Measurements from ENCODE around the gene MICAL3.

- TF ChIP-seq JUN (IDR thresholded peaks at IDR 0.05; ENCODE audit: low read depth, low read length) = no peak
- TF ChIP-seq POLR2AphosphoS5 (IDR thresholded peaks at IDR 0.05; ENCODE audit: low read depth, low read length) = no peak
- TF ChIP-seq EGR1 (IDR thresholded peaks at IDR 0.05; ENCODE audit: borderline replicate concordance, low read depth, low read length) = no peak
- TF ChIP-seq POLR2A (IDR thresholded peaks at IDR 0.05; ENCODE audit: control extremely low read depth in 1 of 2, low read depth in 2 of 2, low read length in 2 of 2) = no peak
- TF ChIP-seq RAD21 (IDR thresholded peaks at IDR 0.05 in 1 of 2, conservative IDR thresholded peaks at IDR 0.05 in 1 of 2; ENCODE audit: low read depth in 2 of 2, low read length in 2 of 2) = peak; percentile 86 to 89
- TF ChIP-seq EZH2 (IDR thresholded peaks at IDR 0.05; ENCODE audit: low read depth, low read length, severe bottlenecking) = no peak
- no peak for TF ChIP-seq KDM1A (IDR thresholded peaks at IDR 0.05; ENCODE audit: borderline replicate concordance, low read length)
- TF ChIP-seq CTCF (IDR thresholded peaks at IDR 0.05; ENCODE audit: control extremely low read depth in 1 of 3, insufficient read depth in 1 of 3, low read depth in 1 of 3, low read length in 3 of 3) = peak; percentile 73 to 85 (median 82)
- TF ChIP-seq YY1 (IDR thresholded peaks at IDR 0.05; ENCODE audit: low read depth, low read length) = no peak
- no peak for TF ChIP-seq RFX5 (IDR thresholded peaks at IDR 0.05; ENCODE audit: borderline replicate concordance, low read depth, low read length)
- no peak for TF ChIP-seq SP2 (IDR thresholded peaks at IDR 0.05; ENCODE audit: low read length)
- no peak for TF ChIP-seq ZNF274 (IDR thresholded peaks at IDR 0.05; ENCODE audit: borderline replicate concordance, extremely low read depth, low read length)
Observed at GRCh38 chr22:17754233-17754925, 270.0 kb downstream of the MICAL3 start.
